ENCODE measurements around the gene ZFAND3. TPM values are rescaled to one million over a fixed set of nuclear protein-coding genes. Genes with fewer than 3 reads are reported as not detected.

ZFAND3 gene
- total and polyA plus RNA-seq, 8 donors = 65.9 to 125 (median 118) TPM

DNA sequence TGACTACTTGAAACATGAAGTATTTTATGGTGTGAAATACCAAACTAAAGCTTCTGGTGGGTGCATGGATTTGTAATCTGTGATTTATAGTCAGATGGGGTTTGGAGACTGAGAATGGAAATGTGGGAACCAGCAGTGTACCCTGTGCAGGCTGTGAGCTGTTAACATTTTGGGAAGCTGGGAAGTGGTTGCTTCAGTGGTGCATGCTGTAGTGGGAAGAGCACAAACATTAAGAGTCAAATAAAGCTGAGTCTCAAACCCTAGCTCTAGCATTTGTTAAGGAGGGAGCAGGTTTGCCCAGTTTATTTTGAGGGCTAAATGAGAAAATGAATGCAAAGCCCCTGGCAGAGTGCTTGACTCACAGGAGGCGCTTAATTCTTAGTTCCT, 235.7 kb downstream of the ZFAND3 start:
- no peaks in the 10 kb centered on the region for H3K9me3 ChIP-seq
- TF ChIP-seq, protein P1, sequence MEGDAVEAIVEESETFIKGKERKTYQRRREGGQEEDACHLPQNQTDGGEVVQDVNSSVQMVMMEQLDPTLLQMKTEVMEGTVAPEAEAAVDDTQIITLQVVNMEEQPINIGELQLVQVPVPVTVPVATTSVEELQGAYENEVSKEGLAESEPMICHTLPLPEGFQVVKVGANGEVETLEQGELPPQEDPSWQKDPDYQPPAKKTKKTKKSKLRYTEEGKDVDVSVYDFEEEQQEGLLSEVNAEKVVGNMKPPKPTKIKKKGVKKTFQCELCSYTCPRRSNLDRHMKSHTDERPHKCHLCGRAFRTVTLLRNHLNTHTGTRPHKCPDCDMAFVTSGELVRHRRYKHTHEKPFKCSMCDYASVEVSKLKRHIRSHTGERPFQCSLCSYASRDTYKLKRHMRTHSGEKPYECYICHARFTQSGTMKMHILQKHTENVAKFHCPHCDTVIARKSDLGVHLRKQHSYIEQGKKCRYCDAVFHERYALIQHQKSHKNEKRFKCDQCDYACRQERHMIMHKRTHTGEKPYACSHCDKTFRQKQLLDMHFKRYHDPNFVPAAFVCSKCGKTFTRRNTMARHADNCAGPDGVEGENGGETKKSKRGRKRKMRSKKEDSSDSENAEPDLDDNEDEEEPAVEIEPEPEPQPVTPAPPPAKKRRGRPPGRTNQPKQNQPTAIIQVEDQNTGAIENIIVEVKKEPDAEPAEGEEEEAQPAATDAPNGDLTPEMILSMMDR (IDR thresholded peaks at IDR 0.05) = no peak
- no peaks in the 10 kb centered on the region for H3K27me3 ChIP-seq
- H3K27ac ChIP-seq = no peak overlapping the region
- H3K4me3 ChIP-seq = no peak overlapping the region
- ATAC-seq = no peak
- intact Hi-C loops (cut with DNase I) = no loop called here
- H3K4me1 ChIP-seq = peaks cover 0 to 3% of the 10 kb centered on the region in 2 donors
- H3K36me3 ChIP-seq = no peaks in the 10 kb centered on the region
- no peak for DNase-seq

DNA sequence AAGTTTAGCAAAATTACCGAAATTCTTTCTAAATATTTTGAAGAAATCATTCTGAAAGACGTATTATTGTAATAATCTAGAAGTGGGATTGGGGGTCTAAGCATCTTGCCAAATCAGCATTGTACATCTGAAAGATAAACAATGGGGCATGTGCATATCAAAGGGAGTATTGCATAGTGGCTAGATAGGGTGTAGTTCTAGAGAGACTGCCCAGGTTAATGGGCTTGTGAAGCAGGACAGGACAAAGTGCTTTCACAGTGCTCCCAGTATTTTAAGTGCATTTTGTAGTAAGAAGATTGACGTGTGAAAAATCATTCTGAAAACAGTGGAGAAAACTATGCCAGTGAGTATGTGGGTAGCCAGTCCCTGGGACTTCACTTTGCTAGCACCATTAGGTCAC, 236.8 kb downstream of the ZFAND3 start:
- H3K4me3 ChIP-seq = no peak overlapping the region
- DNase-seq (no peak), ATAC-seq (peak; percentile 18)
- peaks cover 0 to 2% of the 10 kb centered on the region in 2 donors for H3K4me1 ChIP-seq
- peaks cover 0 to 1% of the 10 kb centered on the region in 2 donors for H3K36me3 ChIP-seq
- H3K27ac ChIP-seq = no peak overlapping the region
- intact Hi-C loops (cut with DNase I) = no loop called here
- TF ChIP-seq, protein P1 (IDR thresholded peaks at IDR 0.05) = no peak
- no peaks in the 10 kb centered on the region for H3K9me3 ChIP-seq
- no peaks in the 10 kb centered on the region for H3K27me3 ChIP-seq

DNA sequence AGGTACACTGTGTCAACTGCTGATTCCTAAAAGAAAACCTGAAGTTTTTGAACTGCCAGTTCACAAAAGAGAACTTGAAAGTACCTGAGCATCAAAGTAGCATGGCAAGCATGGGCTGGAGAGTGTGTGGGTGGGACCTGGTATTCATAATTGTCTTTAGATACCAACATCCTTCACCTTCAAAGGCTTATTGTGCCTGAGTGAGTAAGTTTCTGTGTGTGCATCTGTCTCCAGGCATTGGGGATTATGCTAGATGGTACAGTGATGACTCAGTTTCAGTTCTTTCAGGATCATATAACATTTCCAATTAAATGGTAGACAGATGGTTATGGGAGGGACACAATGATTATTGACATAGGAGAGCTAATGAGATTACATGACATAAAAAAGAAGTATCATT, 238.5 kb downstream of the ZFAND3 start:
- intact Hi-C loops (cut with DNase I) = no loop called here
- DNase-seq (no peak), ATAC-seq (no peak)
- TF ChIP-seq, protein P1 (IDR thresholded peaks at IDR 0.05) = no peak
- Histone ChIP-seq H3K27me3 (no peaks in the 10 kb centered on the region), H3K9me3 (no peaks in the 10 kb centered on the region), H3K4me1 (no peaks in the 10 kb centered on the region), H3K27ac (no peak overlapping the region), H3K36me3 (peaks cover 0 to 18% of the 10 kb centered on the region in 2 donors), H3K4me3 (no peak overlapping the region)

DNA sequence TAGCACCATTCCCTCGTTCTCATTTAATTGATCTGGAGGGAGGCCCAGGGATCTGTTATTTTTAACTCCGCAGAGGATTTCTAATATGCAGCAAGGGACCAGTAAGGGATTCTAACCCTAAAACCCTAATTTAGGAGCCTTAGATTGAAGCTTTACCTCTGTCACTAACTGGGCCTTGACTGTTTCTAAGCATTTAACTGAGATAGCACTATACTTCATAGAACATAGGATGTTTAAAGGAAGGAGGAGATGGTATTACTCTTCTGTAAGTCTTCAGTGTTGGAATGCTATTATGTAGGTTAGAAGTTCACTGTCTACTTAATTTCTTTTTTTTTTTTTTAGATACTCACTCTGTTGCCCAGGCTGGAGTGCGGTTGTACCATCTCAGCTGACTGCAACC, 242.5 kb downstream of the ZFAND3 start:
- no peaks in the 10 kb centered on the region for H3K27me3 ChIP-seq
- DNase-seq = no peak
- no peaks in the 10 kb centered on the region for H3K9me3 ChIP-seq
- intact Hi-C loops (cut with DNase I) = no loop called here
- ATAC-seq = no peak
- TF ChIP-seq, protein P1 (IDR thresholded peaks at IDR 0.05) = no peak
- no peaks in the 10 kb centered on the region for H3K4me1 ChIP-seq
- H3K36me3 ChIP-seq = peaks cover 0 to 38% of the 10 kb centered on the region in 2 donors
- no peak overlapping the region for H3K27ac ChIP-seq
- H3K4me3 ChIP-seq = no peak overlapping the region

DNA sequence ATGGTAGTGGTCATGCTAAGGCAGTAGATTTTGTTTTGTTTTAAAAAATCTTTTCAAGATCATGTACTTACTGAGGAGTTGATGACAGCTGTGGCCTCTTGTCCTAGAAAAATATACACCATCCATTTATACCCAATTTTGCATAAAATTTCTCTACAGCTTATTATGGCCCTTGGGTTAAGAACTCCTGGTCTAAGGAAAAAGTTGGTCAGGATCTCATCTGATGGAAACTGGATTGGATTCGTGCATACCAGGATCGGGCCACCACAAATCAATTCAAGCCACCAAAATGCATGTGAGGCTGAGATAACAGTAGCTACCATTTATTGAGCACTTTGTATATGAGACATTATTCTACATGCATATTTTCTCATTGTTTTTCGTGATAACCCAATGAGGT, 244.4 kb downstream of the ZFAND3 start:
- TF ChIP-seq, protein P1 (IDR thresholded peaks at IDR 0.05) = no peak
- no peak for ATAC-seq
- intact Hi-C loops (cut with DNase I) = no loop called here
- H3K9me3 ChIP-seq = no peaks in the 10 kb centered on the region
- no peaks in the 10 kb centered on the region for H3K4me1 ChIP-seq
- peaks cover 0 to 38% of the 10 kb centered on the region in 2 donors for H3K36me3 ChIP-seq
- no peak overlapping the region for H3K4me3 ChIP-seq
- H3K27ac ChIP-seq = no peak overlapping the region
- DNase-seq = no peak
- no peaks in the 10 kb centered on the region for H3K27me3 ChIP-seq
